GM18951 (cell line): ENCODE data around the gene CRK.
"Not testable (repeated sequence)": the region's sequence is repeated elsewhere in the genome, so short reads cannot be mapped to it uniquely, and the experiment has no call there.

ENCODE experiments used
- POLR2A ChIP-seq: IDR thresholded peaks from 4 replicates; pipeline ENCODE4 v1.6.1; 2011; ENCODE audit warnings: mild to moderate bottlenecking; ENCODE audit not compliant: insufficient read length, insufficient read depth; ENCODE audit errors: extremely low read depth
- in situ Hi-C: fragments of 300-500 bp; cut with MboI; formaldehyde crosslinking; loops from one replicate; pipeline ENCODE4 v1.12.0; 2022; ENCODE audit warnings: low sequenced_read_pairs, mixed read lengths, inconsistent platforms; ENCODE audit not compliant: unreplicated experiment

Gene CRK

DNA sequence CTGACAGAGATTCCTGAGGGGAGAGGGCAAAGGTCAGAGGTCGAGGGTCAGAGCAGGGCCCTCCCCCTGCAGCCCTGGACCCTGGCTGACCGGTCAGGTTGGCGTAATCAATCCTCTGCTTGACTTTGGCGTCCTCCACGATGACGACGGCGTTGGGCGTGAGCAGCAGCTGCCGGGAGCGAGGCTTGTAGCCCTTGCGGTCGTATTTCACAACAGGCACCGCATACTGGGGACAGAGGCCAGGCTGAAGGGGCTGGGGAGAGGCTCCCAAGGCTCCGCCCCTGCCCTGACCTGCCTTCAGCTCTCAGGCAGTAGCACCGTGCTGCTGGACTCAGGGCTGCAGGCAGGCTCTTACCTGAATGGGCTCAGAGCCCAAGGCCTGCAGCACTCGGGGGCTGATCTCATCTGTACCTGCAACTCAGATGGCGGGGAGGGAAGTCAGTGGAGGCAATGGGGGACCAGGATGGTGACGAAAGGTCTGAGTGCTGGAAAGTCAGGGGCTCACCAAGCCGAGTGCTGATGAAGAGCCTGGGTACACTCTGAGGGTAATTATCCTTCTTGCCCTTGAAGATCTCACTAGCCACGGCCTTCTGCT is 12.0 kb upstream of the CRK start:
- TF ChIP-seq POLR2A, result no peak
- in situ Hi-C loops, result no loop called here

DNA sequence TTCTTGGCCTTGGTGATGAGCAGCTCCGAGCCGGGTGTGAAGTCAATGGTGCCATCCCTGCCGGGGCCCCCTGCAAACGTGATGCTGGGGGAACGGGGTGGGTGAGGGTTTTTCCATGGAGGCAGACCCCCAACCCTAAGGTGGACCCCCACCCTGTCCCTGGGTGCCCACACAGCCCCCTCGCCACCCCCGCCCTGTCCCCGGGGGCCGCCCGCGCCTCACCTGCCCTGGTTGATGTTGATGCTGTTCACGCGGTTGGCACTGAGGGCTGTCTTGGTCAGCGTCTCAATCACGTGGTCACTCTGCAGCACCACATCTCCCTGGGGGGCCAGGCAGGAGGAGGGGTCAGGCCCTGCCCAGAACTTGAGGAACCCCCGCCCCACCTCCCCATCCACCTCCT is 11.2 kb upstream of the CRK start:
- in situ Hi-C loops, result no loop called here
- TF ChIP-seq POLR2A, result no peak

GRCh38 chr17:1464186-1464585 is 8.2 kb upstream of the CRK start:
- in situ Hi-C loops, result no loop called here
- TF ChIP-seq POLR2A, result no peak

- in situ Hi-C loops, result no loop called here
- no peak for TF ChIP-seq POLR2A
Observed at GRCh38 chr17:1462164-1463112, 6.4 kb upstream of the CRK start.

GRCh38 chr17:1461198-1461944 is 5.3 kb upstream of the CRK start:
- in situ Hi-C loops, result no loop called here
- TF ChIP-seq POLR2A, result no peak

GRCh38 chr17:1460233-1460632 is 4.2 kb upstream of the CRK start:
- TF ChIP-seq POLR2A, result no peak
- in situ Hi-C loops, result no loop called here

GRCh38 chr17:1455291-1455796 is 688 bp downstream of the CRK start:
- in situ Hi-C loops, result no loop called here
- no peak for TF ChIP-seq POLR2A

GRCh38 chr17:1454541-1454940 is 1.5 kb downstream of the CRK start:
- in situ Hi-C loops, result no loop called here
- TF ChIP-seq POLR2A, result no peak

GRCh38 chr17:1453694-1454093 is 2.3 kb downstream of the CRK start:
- in situ Hi-C loops, result not testable (repeated sequence)

DNA sequence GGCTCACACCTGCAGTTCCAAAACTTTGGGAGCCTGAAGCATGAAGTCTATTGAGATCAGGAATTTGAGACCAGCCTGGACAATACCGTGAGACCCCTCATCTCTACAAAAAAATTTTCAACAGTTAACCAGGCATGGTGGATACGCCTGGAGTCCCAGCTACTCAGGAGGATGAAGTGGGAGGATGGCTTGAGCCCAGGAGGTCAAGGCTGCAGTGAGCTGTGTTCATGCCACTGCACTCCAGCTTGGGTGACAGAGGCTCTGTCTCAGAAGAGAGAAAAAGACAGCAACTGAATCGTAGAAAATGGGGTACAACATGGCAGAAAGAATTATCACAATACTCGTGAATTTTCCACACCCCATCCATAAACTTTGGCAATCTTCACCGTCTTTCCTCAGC is 3.2 kb downstream of the CRK start:
- in situ Hi-C loops, result no loop called here
- TF ChIP-seq POLR2A, result no peak

DNA sequence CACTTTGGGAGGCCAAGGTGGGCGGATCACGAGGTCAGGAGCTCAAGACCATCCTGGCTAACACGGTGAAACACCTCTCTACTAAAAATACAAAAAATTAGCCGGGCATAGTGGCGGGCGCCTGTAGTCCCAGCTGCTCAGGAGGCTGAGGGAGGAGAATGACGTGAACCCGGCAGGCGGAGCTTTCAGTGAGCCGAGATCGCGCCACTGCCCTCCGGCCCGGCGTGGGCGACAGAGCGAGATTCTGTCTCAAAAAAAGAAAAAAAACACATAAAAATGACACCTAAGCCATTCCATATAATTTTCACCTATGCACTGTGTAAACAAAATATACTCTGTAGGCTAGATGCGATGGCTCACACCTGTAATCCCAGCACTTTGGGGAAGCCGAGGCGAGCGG is 5.8 kb downstream of the CRK start:
- in situ Hi-C loops, result not testable (repeated sequence)

- in situ Hi-C loops, result no loop called here
- no peak for TF ChIP-seq POLR2A
Observed at GRCh38 chr17:1449412-1449967, 6.5 kb downstream of the CRK start.

DNA sequence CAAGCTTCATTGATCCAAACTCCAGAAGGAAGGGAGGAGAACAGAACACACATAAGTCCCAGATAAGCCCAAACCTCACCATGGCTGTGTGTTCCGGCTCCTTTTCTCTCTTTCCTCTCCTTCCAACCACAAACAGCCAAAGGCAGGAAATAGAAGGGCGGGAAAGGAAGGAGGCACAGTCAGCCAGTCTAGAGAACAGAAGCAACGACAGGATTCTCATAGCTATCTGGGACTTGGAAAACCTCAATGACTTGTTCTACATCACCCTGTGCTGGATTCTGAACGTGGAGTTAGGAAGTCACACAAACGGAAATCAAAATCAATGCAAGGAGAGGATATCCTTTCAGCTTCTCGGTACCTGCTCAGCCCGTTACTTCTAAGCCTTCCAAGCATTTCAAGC is 9.0 kb downstream of the CRK start:
- no peak for TF ChIP-seq POLR2A
- in situ Hi-C loops, result no loop called here
